ENCODE results near the gene NCAM1.

Gene NCAM1

DNA sequence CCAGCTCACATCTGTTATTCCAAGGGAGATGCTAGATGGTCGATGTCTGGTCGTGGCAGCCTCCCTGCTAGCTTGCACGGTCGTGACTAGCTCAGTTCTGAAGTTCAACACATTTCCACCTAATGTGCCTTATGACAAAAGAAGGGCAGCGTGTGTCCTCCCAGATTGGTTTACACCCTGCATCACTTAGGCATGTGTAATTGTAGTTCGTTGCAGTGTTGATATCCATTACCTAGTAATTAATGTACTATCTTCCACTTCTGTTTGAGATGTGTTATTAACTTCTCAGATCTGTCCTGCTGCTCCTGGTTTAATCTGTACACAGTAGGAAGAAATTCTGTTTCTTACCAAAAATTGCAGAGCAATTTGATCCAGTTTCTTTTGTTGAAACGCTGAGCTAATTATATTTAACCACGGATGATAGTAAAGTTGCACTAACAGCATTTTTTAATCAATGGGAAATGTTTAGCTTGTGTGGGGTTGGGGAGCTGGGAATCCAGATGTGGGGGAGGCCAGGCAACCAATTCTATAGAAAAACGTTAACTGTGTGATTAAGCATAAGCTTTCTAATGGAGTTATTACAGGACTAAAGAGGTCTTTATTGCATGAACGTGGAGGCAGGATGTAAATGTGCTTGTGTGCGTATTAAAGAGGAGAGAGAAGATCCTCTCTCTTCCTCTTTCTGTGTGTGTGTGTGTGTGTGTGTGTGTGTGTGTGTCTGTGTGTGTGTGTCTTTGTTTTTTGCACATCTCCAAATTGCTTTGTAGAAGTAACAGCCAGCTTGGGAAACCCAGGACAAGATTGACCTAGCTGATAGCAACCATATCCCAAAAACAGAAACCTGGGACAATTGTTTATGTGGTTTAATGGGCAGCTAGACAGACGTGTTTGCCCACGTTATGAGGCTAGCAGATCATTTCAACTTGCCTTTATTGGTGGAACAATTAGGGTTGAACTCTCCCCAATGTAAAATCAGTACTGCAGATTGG is 207.4 kb downstream of the NCAM1 start:
- no peak for DNase-seq (ENCODE audit: low read depth)

GRCh38 chr11:113172382-113172951 is 211.2 kb downstream of the NCAM1 start:
- no peak for DNase-seq (ENCODE audit: low read depth)

DNA sequence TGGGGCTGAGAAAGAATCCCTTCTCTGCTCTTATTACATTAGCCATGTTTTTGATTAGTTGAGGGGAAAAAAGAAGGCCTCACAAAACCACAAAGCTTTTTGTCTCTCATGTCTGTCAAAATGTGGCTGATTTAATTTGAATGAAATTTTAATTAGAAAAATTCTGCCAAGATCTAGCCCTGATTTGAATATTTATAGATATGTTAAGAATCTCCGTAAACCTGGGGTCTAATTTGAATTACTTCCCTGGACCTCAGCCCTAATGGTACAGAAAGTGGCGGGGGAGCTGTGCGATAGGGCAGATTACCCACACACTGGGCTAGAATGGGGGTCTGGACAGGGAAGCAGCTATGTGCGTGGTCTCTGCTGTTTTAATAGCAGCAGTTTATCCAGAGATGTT is 211.9 kb downstream of the NCAM1 start:
- DNase-seq (ENCODE audit: low read depth), result no peak

DNA sequence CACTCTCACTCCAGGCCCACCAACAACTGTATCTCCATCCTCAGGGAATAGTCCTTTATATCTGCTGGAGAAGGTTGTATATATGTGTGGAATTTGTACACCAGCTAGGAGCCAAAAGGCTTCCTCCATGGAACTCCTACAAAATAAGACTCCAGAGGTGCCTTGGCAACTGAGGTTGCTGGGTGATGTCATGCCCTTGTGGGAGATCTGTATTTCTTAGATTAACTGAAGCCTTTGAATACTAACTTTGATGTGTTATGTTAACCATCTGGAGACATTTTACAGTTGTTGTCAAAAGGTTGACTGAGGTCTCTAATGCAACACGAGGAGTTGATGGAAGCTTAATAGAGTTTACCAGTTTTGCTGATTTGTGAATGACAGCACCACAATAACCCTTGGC is 213.7 kb downstream of the NCAM1 start:
- no peak for DNase-seq (ENCODE audit: low read depth)

DNA sequence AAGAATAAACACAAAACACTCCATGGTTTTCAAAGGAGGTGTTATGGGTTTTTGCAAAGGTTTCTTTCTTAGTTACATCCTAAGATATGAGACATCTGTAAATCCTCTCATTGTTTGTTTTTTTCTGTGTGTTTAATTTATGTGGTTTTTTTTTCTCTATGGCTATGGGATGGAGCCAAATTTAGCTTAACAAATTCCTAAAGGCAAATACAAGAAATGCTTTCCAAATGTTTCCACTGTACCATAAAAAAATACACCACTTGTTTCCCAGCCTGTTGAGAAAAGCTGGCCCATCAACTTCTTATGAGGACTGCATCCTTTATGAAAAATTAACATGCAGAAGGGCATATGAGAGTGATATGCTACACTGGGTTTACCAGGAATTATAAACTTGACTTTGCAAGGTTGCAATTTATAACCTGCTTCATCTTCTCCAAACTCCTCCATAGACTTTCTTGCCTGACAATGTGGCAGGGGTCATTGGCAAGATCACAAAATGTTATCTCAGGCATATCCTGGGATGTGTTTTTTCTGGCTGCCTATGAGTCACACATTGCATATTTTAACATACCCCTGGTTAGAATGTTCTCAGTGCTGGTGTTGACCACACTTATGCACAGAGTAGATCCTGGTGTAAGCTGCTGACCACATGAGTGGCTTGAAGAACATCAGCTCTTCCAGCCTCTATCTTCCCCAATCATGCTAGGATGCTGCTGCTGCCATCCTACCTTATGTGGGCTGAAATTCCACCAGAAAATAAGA is 215.6 kb downstream of the NCAM1 start:
- DNase-seq (ENCODE audit: low read depth), result peak; percentile 47

DNA sequence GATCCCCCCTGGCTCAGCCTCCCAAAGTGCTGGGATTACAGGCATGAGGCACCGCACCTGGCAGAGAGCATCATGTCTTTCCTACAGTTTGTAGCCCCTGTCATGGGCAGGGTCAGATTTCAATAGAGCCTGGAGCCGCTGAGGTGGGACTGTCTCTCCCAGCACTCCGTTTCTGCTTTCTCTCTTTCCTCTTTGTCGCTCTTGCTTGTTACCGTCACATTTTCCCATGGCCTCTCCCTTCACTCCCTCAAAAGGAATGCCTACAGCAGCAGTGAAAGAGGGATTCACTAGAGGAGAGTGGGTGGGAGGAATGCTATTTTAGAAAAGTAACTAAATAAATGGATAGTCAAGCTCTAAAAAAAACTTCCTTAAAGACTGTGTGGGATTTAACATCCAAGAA is 216.5 kb downstream of the NCAM1 start:
- DNase-seq (ENCODE audit: low read depth), result no peak

DNA sequence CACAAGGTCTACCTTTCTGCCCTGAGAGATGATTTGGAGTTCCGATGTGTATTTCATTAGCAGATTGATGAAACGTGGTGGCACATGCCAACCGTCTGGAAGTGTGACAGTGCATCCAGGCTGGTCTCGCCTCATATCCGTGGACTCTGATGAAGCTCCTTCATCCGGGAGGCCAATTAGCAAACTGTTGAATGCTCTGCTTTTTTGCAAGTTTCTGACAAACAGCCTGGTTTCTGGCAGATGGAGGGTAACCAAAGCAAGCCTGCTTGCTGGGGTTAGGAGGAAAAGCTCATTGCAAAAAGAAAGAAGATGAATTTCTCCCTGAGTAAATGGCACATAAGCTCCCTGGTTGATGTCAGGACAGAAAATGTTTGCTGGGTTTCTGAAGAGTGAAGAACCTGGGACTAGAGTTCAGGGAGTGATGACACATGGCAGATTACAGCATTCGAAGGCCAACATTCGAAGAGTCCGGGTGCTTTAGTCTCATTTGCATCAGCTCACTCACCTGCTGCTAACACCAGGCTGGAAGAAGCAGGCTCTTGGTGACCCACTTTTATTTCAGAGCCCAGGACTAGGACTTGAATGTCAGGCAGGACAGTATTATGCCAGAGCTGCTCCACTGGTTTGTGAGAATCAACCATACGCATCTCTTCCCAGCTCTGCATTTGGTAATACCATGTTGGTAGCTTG is 217.3 kb downstream of the NCAM1 start:
- DNase-seq (ENCODE audit: low read depth), result no peak

GRCh38 chr11:113179181-113179704 is 218.0 kb downstream of the NCAM1 start:
- DNase-seq (ENCODE audit: low read depth), result no peak

DNA sequence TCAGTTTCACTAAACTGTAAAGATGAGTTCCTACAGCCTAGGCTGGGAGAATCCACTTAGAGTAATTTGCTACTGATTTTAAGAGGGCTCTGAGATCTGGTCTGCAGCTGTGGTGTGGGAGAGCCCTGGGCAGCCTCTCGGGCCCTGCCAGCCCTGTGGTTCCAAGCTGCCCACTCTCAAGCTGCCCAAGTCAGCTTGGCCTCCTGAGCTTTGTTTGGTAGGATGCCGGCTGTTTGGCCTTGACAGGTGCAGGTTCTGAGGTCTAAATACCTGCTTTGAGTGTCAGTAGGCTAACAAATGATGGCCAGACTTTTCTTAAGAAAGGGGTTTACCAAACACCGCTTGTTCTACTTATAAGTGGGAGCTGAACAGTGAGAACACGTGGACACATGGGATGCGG is 219.9 kb downstream of the NCAM1 start:
- DNase-seq (ENCODE audit: low read depth), result no peak

DNA sequence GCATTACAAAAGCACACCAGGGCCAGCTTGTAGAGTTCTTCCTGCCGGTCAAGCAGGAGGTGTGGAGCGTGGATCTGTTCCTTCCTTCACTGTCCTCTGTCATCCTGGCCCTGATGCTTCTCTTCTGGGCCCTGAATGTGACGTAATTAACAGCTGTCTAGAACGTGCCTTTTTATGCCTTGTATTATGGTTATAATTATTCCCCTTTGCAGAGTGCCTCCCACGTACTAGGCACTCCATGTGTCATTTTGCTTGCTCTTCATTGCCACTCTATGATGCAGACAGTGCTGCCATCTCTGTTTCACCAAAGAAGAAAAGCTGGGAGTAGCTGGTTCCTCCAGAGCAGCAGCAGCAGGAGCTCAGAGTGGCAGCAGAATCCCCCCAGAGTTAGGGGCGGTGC is 221.1 kb downstream of the NCAM1 start:
- DNase-seq (ENCODE audit: low read depth), result no peak

GRCh38 chr11:113184498-113184897 is 223.3 kb downstream of the NCAM1 start:
- DNase-seq (ENCODE audit: low read depth), result peak; percentile 85

GRCh38 chr11:113188371-113188834 is 227.2 kb downstream of the NCAM1 start:
- no peak for DNase-seq (ENCODE audit: low read depth)

DNA sequence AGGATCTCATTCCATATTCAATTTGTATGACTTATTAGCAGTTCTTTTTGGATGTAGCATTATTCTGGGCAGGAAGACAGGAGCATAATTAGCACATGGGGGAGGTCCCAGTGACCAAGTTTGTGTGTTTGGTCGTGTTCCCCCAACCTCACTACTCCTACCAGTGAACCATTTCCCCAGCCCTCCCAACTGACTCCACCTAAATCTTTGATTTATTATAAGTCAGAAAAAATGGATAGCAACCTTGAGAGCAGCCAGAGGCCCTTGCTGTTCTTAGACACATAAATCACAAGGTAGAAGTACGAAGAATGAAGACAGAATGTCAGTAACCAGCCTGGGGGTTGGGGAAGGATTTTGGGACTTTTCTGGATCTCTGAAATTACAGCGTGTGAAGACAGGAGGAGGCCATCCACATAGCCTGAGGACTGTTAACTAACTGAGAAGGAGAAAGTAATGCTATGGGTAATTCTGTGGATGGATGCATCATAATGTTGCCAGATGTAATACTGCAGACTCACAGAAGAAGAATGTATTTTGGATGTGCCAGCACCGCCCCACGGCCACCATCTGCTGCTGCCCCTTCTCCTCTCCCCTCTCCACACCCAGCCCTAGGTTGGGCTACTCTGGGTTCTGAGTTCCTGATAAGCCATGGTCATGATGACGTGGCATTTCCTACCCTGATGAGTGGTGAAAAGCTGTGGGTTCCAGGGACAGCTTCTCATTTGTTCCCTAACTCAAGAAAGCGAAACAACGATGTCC is 228.9 kb downstream of the NCAM1 start:
- peak; percentile 91 for DNase-seq (ENCODE audit: low read depth)

- no peak for DNase-seq (ENCODE audit: low read depth)
Measured at GRCh38 chr11:113192121-113192925, 231.1 kb downstream of the NCAM1 start.

DNA sequence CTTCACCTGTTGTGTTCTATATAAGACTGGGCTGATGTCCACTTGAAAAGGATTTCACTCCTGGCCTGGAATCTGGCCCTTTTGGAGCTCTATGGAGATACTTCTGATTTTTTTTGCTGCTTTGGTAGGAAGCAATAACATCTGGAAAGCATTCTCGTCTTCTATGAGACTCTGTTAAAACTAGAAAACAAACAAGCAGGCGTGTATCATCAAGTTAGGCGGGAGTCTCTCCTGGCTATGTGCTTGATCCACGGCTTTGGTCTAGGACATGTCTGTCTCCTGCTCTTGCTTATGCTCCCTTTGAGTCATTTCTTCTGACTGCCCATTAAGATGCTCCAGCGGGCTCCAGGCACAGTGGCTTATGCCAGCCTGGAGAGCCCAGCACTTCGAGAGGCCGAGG is 231.8 kb downstream of the NCAM1 start:
- peak; percentile 69 for DNase-seq (ENCODE audit: low read depth)

GRCh38 chr11:113193946-113194345 is 232.7 kb downstream of the NCAM1 start:
- DNase-seq (ENCODE audit: low read depth), result peak; percentile 20

- DNase-seq (ENCODE audit: low read depth), result no peak
Measured at GRCh38 chr11:113195728-113196127, 234.5 kb downstream of the NCAM1 start.

- DNase-seq (ENCODE audit: low read depth), result no peak
Measured at GRCh38 chr11:113197446-113197845, 236.2 kb downstream of the NCAM1 start.

GRCh38 chr11:113198972-113199661 is 237.9 kb downstream of the NCAM1 start:
- DNase-seq (ENCODE audit: low read depth), result no peak

- DNase-seq (ENCODE audit: low read depth), result no peak
Measured at GRCh38 chr11:113199866-113200265, 238.6 kb downstream of the NCAM1 start.
